GM12878 (cell line): ENCODE results near the gene PTCD1. TPM values are rescaled to one million over a fixed set of nuclear protein-coding genes. Genes with fewer than 3 reads are reported as not detected.

ENCODE experiments used
- BHLHE40 ChIP-seq, 2 experiments: fragments of 450-650 bp in 1 of 2; IDR thresholded peaks; 2 replicates each; pipeline ENCODE4 v1.6.1; 2011 to 2017; ENCODE audit warnings: low read depth in 2 of 2, borderline replicate concordance in 1 of 2, improper control_type of control experiment in 1 of 2, low read length in 1 of 2, mild to moderate bottlenecking in 1 of 2
- CHD4 ChIP-seq: fragments of 200-600 bp; sonication (generic); IDR thresholded peaks from 2 replicates; pipeline ENCODE4 v1.6.1; 2016; ENCODE audit warnings: mild to moderate bottlenecking
- EGR1 ChIP-seq, 2 experiments: IDR thresholded peaks; 1 replicate in 1 of 2; 2 replicates in 1 of 2; pipeline ENCODE4 v1.6.1; 2011 to 2012; ENCODE audit warnings: low read depth in 2 of 2, low read length in 2 of 2, borderline replicate concordance in 1 of 2, mild to moderate bottlenecking in 1 of 2, moderate library complexity in 1 of 2
- ETV6 ChIP-seq, 2 experiments: fragments of 450-650 bp in 1 of 2; IDR thresholded peaks in 1 of 2; conservative IDR thresholded peaks in 1 of 2; 2 replicates each; pipeline ENCODE4 v1.6.1; 2014; ENCODE audit warnings: antibody characterized with exemption in 1 of 2, borderline replicate concordance in 1 of 2, low read depth in 1 of 2, mild to moderate bottlenecking in 1 of 2, moderate library complexity in 1 of 2
- GABPA ChIP-seq: IDR thresholded peaks from 2 replicates; pipeline ENCODE4 v1.6.1; 2014; ENCODE audit warnings: antibody characterized with exemption, low read depth, mild to moderate bottlenecking, inconsistent platforms
- IKZF2 ChIP-seq, 2 experiments: fragments of 450-650 bp; IDR thresholded peaks; 2 replicates each; pipeline ENCODE4 v1.6.1; 2017; ENCODE audit warnings: mild to moderate bottlenecking in 2 of 2, moderate library complexity in 2 of 2
- NBN ChIP-seq: fragments of 450-650 bp; IDR thresholded peaks from 2 replicates; pipeline ENCODE4 v1.6.1; 2016
- NFYB ChIP-seq: IDR thresholded peaks from 2 replicates; pipeline ENCODE4 v1.6.1; 2011; ENCODE audit warnings: low read depth, mild to moderate bottlenecking, low read length, improper control_type of control experiment, moderate library complexity; ENCODE audit not compliant: insufficient read depth
- NR2C1 ChIP-seq: fragments of 450-650 bp; IDR thresholded peaks from 2 replicates; pipeline ENCODE4 v1.6.1; 2017; ENCODE audit warnings: antibody characterized with exemption, mild to moderate bottlenecking, moderate library complexity
- PAX5 ChIP-seq: IDR thresholded peaks from 2 replicates; pipeline ENCODE4 v1.6.1; 2011; ENCODE audit warnings: low read depth, low read length, borderline replicate concordance
- POLR2AphosphoS5 ChIP-seq: IDR thresholded peaks from 2 replicates; pipeline ENCODE4 v1.6.1; 2011; ENCODE audit warnings: mild to moderate bottlenecking, low read length, inconsistent platforms
- RAD51 ChIP-seq: fragments of 450-650 bp; IDR thresholded peaks from 2 replicates; pipeline ENCODE4 v1.6.1; 2016; ENCODE audit warnings: moderate library complexity, mild to moderate bottlenecking, inconsistent platforms
- SP1 ChIP-seq: IDR thresholded peaks from one replicate; pipeline ENCODE4 v1.6.1; 2011; ENCODE audit warnings: low read depth, low read length
- SPI1 ChIP-seq: IDR thresholded peaks from 2 replicates; pipeline ENCODE4 v1.6.1; 2011; ENCODE audit warnings: low read depth, mild to moderate bottlenecking, low read length, moderate library complexity, borderline replicate concordance; ENCODE audit not compliant: insufficient read depth
- STAT3 ChIP-seq: IDR thresholded peaks from 2 replicates; pipeline ENCODE4 v1.6.1; 2011; ENCODE audit warnings: low read depth, low read length, improper control_type of control experiment
- TBL1XR1 ChIP-seq: IDR thresholded peaks from 2 replicates; pipeline ENCODE4 v1.6.1; 2012; ENCODE audit warnings: low read depth, low read length, improper control_type of control experiment
- YY1 ChIP-seq: IDR thresholded peaks from 2 replicates; pipeline ENCODE4 v1.6.1; 2011; ENCODE audit warnings: low read depth, mild to moderate bottlenecking, low read length
- ZNF217 ChIP-seq: fragments of 450-650 bp; IDR thresholded peaks from 2 replicates; pipeline ENCODE4 v1.6.1; 2017; ENCODE audit warnings: antibody characterized with exemption, mild to moderate bottlenecking
- ZSCAN29 ChIP-seq: fragments of 450-650 bp; IDR thresholded peaks from 2 replicates; pipeline ENCODE4 v1.6.1; 2017; ENCODE audit warnings: mild to moderate bottlenecking, moderate library complexity
- polyA plus RNA-seq, 11 experiments: library from polyadenylated mRNA; depleted of rRNA in 4 of 11; unstranded in 6 of 11; stranded (reverse) in 5 of 11; fragments of >200 nt; fragmentation: Nextera tagmentation in 4 of 11; fragmentation: Illumina TruSeq in 1 of 11; extraction: Ambion mirVana in 4 of 11; extraction: Trizol in 1 of 11; gene quantifications; 1 replicate in 1 of 11; 2 replicates in 10 of 11; pipeline versions ENCODE4 v1.2.1 to v1.2.3, GENCODE V29; 2011 to 2016; ENCODE audit warnings: inconsistent platforms in 2 of 11, missing spikeins in 2 of 11, low read depth in 1 of 11
- total RNA-seq, 4 experiments: library from RNA; depleted of rRNA in 3 of 4; stranded (reverse); fragments of >200 nt in 3 of 4; fragmentation: Illumina TruSeq in 1 of 4; extraction: Trizol in 1 of 4; gene quantifications; 2 replicates each; pipeline versions ENCODE4 v1.2.1 to v1.2.3, GENCODE V29; 2013 to 2021
- TF ChIP-seq, protein P1 (sequence below): fragments of 450-650 bp; IDR thresholded peaks from 2 replicates; pipeline ENCODE4 v1.6.1; 2016; ENCODE audit warnings: mild to moderate bottlenecking, moderate library complexity, borderline replicate concordance
- TF ChIP-seq, protein P2 (sequence below): fragments of 450-650 bp; formaldehyde crosslinking; IDR thresholded peaks from 2 replicates; pipeline ENCODE4 v1.4.0; 2022; ENCODE audit warnings: mild to moderate bottlenecking, moderate library complexity

Gene PTCD1
- total and polyA plus RNA-seq, 10 of the 15 experiments (the other 5 are each of a cell fraction or from before 2014, with no cell fraction given): 0.26 to 9.7 (median 5.0) TPM

DNA sequence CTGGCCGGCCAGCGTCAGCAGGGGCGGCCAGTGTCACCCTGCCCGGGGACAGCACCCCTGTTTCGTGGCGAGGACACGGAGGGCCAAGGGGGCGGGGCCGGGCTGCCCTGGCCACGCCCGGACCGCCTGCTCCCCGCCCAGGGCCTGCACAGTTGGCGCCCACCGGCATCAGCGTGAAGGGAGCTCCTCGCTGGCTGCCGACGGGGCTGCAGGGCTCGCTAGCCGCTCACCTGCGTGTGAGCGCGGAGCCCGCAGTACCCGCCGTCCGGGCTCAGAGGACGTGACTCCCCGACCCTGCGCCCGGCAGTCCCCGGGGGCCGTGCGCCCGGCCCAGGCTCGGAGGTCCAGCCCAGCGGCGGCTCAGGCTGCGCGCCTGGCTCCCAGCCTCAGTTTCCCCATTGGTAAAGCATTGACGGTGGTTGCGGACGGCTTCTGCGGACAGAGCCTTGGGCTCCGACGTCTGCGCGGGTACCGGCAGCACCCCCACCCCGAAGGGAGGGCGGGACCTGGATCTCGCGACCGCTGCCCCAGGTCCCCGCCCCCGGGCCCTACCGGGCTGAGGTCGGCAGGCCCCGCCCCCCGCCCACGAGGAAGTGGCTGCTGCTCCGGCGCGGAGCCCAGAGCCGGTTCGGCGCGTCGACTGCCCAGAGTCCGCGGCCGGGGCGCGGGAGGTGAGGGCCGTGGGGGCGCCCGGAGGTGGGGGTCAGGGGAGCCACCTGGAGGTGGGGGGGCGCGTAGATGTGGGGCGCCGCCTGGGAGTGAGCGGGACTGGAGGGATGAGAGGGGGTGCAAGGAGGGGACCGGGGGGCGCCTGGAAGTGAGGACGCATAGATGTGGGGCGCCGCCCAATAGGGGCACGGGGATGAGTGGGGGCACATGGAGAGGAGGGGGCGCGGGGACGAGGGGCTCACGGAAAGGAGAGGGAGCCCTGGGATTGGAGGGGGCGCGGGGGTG is 64.2 kb downstream of the PTCD1 start, which contains the start of gene ARPC1B (continued):
- peak; percentile 5 for TF ChIP-seq SP1
- no peak for TF ChIP-seq PAX5
- TF ChIP-seq NR2C1: no peak
- no peak for TF ChIP-seq ZSCAN29
- TF ChIP-seq, protein P1, sequence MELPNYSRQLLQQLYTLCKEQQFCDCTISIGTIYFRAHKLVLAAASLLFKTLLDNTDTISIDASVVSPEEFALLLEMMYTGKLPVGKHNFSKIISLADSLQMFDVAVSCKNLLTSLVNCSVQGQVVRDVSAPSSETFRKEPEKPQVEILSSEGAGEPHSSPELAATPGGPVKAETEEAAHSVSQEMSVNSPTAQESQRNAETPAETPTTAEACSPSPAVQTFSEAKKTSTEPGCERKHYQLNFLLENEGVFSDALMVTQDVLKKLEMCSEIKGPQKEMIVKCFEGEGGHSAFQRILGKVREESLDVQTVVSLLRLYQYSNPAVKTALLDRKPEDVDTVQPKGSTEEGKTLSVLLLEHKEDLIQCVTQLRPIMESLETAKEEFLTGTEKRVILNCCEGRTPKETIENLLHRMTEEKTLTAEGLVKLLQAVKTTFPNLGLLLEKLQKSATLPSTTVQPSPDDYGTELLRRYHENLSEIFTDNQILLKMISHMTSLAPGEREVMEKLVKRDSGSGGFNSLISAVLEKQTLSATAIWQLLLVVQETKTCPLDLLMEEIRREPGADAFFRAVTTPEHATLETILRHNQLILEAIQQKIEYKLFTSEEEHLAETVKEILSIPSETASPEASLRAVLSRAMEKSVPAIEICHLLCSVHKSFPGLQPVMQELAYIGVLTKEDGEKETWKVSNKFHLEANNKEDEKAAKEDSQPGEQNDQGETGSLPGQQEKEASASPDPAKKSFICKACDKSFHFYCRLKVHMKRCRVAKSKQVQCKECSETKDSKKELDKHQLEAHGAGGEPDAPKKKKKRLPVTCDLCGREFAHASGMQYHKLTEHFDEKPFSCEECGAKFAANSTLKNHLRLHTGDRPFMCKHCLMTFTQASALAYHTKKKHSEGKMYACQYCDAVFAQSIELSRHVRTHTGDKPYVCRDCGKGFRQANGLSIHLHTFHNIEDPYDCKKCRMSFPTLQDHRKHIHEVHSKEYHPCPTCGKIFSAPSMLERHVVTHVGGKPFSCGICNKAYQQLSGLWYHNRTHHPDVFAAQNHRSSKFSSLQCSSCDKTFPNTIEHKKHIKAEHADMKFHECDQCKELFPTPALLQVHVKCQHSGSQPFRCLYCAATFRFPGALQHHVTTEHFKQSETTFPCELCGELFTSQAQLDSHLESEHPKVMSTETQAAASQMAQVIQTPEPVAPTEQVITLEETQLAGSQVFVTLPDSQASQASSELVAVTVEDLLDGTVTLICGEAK: no peak
- no peak for TF ChIP-seq IKZF2 (IDR thresholded peaks at IDR 0.05)
- peak; percentile 63; the same call in 1 of the 2 replicates for TF ChIP-seq POLR2AphosphoS5
- TF ChIP-seq ETV6 (conservative IDR thresholded peaks at IDR 0.05 in 1 of 2, IDR thresholded peaks at IDR 0.05 in 1 of 2; ENCODE audit: borderline replicate concordance in 1 of 2, low read depth in 1 of 2): no peak
- no peak for TF ChIP-seq GABPA
- no peak for TF ChIP-seq NFYB
- no peak for TF ChIP-seq ZNF217
- no peak for TF ChIP-seq STAT3
- no peak for TF ChIP-seq RAD51
- peak; percentile 18 for TF ChIP-seq YY1
- TF ChIP-seq TBL1XR1: no peak
- TF ChIP-seq SPI1: no peak
- TF ChIP-seq BHLHE40 (IDR thresholded peaks at IDR 0.05; ENCODE audit: borderline replicate concordance in 1 of 2, low read depth in 2 of 2, low read length in 1 of 2): peak in 1 of 2 experiments; percentile 47; a peak in 1 of 4 replicates
- no peak for TF ChIP-seq NBN
- peak in 1 of 2 experiments; percentile 97; a peak in 2 of 3 replicates for TF ChIP-seq EGR1 (IDR thresholded peaks at IDR 0.05; ENCODE audit: borderline replicate concordance in 1 of 2, low read depth in 2 of 2, low read length in 2 of 2)
- TF ChIP-seq, protein P2, sequence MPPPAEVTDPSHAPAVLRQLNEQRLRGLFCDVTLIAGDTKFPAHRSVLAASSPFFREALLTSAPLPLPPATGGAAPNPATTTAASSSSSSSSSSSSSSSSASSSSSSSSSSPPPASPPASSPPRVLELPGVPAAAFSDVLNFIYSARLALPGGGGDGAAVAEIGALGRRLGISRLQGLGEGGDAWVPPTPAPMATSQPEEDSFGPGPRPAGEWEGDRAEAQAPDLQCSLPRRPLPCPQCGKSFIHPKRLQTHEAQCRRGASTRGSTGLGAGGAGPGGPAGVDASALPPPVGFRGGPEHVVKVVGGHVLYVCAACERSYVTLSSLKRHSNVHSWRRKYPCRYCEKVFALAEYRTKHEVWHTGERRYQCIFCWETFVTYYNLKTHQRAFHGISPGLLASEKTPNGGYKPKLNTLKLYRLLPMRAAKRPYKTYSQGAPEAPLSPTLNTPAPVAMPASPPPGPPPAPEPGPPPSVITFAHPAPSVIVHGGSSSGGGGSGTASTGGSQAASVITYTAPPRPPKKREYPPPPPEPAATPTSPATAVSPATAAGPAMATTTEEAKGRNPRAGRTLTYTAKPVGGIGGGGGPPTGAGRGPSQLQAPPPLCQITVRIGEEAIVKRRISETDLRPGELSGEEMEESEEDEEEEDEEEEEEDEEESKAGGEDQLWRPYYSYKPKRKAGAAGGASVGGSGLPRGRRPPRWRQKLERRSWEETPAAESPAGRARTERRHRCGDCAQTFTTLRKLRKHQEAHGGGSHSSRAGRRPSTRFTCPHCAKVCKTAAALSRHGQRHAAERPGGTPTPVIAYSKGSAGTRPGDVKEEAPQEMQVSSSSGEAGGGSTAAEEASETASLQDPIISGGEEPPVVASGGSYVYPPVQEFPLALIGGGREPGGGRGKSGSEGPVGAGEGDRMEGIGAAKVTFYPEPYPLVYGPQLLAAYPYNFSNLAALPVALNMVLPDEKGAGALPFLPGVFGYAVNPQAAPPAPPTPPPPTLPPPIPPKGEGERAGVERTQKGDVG: no peak
- TF ChIP-seq CHD4: no peak
